PC-3 (cell line): ENCODE data around the gene LNX1. TPM values are rescaled to one million over a fixed set of nuclear protein-coding genes. Genes with fewer than 3 reads are reported as not detected.

Experiments
- ATAC-seq: fragments of 200-7000 bp; cut with Tn5 transposase; 2 replicates; pipeline ENCODE4 v1.9.1; 2020; ENCODE audit warnings: mild to moderate bottlenecking, moderate library complexity
- BruUV-seq: library from RNA; stranded (reverse); fragments of 400-500 nt; replicated peaks from 2 replicates; lab custom pipeline; 2021; lab: Mats Ljungman, UMichigan
- CTCF ChIA-PET: fragments of 300-600 bp; sonication (Branson Sonifier 250); formaldehyde crosslinking; loops from one replicate; lab custom pipeline; 2022; ENCODE audit warnings: antibody characterized with exemption; lab: Charles Lee
- POLR2A ChIA-PET: fragments of 300-600 bp; sonication (Branson Sonifier 250); formaldehyde crosslinking; loops from one replicate; lab custom pipeline; 2022; ENCODE audit warnings: antibody characterized with exemption; ENCODE audit not compliant: unreplicated experiment; lab: Charles Lee
- DNase-seq: peaks from one replicate; pipeline ENCODE4 v3.0.0-alpha.2; 2015
- H2AFZ ChIP-seq: fragments of 300-600 bp; sonication (generic); 2 replicates; pipeline ENCODE4 v1.6.0; 2016; ENCODE audit warnings: antibody characterized with exemption, low read length
- H3F3A ChIP-seq: fragments of 300-600 bp; sonication (generic); one replicate; pipeline ENCODE4 v1.6.0; 2017; ENCODE audit warnings: antibody characterized with exemption, low read length, control low read depth, mild to moderate bottlenecking; ENCODE audit not compliant: unreplicated experiment
- H3K27ac ChIP-seq: fragments of 300-600 bp; sonication (generic); 2 replicates; pipeline ENCODE4 v1.5.1; 2016; ENCODE audit warnings: mild to moderate bottlenecking, low read length
- H3K27me3 ChIP-seq: fragments of 300-600 bp; sonication (generic); 2 replicates; pipeline ENCODE4 v1.6.1; 2016; ENCODE audit warnings: low read length, mixed read lengths
- H3K36me3 ChIP-seq: fragments of 300-600 bp; sonication (generic); 2 replicates; pipeline ENCODE4 v1.6.1; 2016; ENCODE audit warnings: low read depth, mixed run types, low read length, mixed read lengths
- H3K4me1 ChIP-seq: fragments of 300-600 bp; sonication (generic); 2 replicates; pipeline ENCODE4 v1.5.1; 2016; ENCODE audit warnings: low read length; ENCODE audit not compliant: insufficient read depth
- H3K4me2 ChIP-seq: fragments of 300-600 bp; sonication (generic); 2 replicates; pipeline ENCODE4 v1.6.0; 2016; ENCODE audit warnings: low read length
- H3K4me3 ChIP-seq: fragments of 300-600 bp; sonication (generic); 2 replicates; pipeline ENCODE4 v1.5.1; 2016; ENCODE audit warnings: mild to moderate bottlenecking, low read length, mixed read lengths
- H3K79me2 ChIP-seq: fragments of 300-600 bp; sonication (generic); 2 replicates; pipeline ENCODE4 v1.6.1; 2017; ENCODE audit warnings: low read length, mixed read lengths
- H3K9ac ChIP-seq: fragments of 300-600 bp; sonication (generic); 2 replicates; pipeline ENCODE4 v1.6.0; 2016; ENCODE audit warnings: mild to moderate bottlenecking, low read length
- H3K9me2 ChIP-seq: fragments of 300-600 bp; sonication (generic); replicated peaks from 2 replicates; pipeline ENCODE4 v1.6.1; 2016; ENCODE audit warnings: mixed run types, low read length, mixed read lengths
- H3K9me3 ChIP-seq: fragments of 300-600 bp; sonication (generic); 2 replicates; pipeline ENCODE4 v1.6.1; 2016; ENCODE audit warnings: low read length, mixed read lengths
- H4K20me1 ChIP-seq: fragments of 300-600 bp; sonication (generic); 2 replicates; pipeline ENCODE4 v1.6.1; 2016; ENCODE audit warnings: low read length, mixed read lengths
- CTCF ChIP-seq: fragments of 300-600 bp; sonication (generic); conservative IDR thresholded peaks from 2 replicates; pipeline ENCODE4 v1.5.1; 2017; ENCODE audit warnings: antibody characterized with exemption, low read depth, mild to moderate bottlenecking, low read length
- EZH2 ChIP-seq: fragments of 300-600 bp; sonication (generic); IDR thresholded peaks from one replicate; pipeline ENCODE4 v1.6.1; 2017; ENCODE audit warnings: antibody characterized with exemption, mild to moderate bottlenecking, low read length; ENCODE audit not compliant: unreplicated experiment
- EZH2phosphoT487 ChIP-seq: fragments of 300-600 bp; sonication (generic); IDR thresholded peaks from 2 replicates; pipeline ENCODE4 v1.6.1; 2018; ENCODE audit warnings: mild to moderate bottlenecking, antibody characterized with exemption, low read length, borderline replicate concordance
- intact Hi-C: fragments of 100-400 bp; cut with micrococcal nuclease; formaldehyde crosslinking; loops from 2 replicates; pipeline ENCODE4 v1.9.0; 2023
- total RNA-seq: library from RNA; depleted of rRNA; stranded (reverse); fragments of >200 nt; gene quantifications from 2 replicates; pipeline ENCODE4 v1.2.3, GENCODE V29; 2014

LNX1 gene
- total RNA-seq, 1 experiment from 2014 or later: 2.8 TPM

DNA sequence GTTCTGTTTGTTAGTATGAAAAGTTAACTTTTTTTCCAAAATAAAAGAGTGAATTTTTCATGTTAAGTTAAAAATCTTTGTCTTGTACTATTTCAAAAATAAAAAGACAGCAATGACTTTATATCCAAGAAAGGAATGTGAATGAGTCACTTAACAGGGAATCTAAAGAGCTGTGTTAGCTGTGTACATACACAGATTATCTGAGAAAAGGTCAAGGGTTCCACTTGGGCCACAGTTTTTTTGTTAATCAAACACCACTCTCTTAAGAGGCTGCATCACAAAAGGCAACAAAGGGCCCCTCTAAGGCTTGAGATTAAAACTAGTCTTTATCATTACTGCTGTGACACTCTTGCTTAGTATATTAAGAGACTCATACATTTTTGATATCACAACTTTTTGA, 131.7 kb downstream of the LNX1 start:
- Histone ChIP-seq H3K9me3 (no peaks in the 10 kb centered on the region), H2AFZ (no peak overlapping the region), H3K9ac (no peak overlapping the region), H3K27ac (peak overlapping the region; percentile 12), H3K4me2 (peak overlapping the region; percentile 7), H3K9me2 (no peaks in the 10 kb centered on the region), H3F3A (no peaks in the 10 kb centered on the region), H4K20me1 (peaks cover 22% of the 10 kb centered on the region), H3K4me3 (no peak overlapping the region), H3K79me2 (peaks cover 14% of the 10 kb centered on the region), H3K27me3 (no peaks in the 10 kb centered on the region), H3K4me1 (peaks cover 57% of the 10 kb centered on the region), H3K36me3 (peaks cover 60% of the 10 kb centered on the region)
- CTCF ChIA-PET: no interaction called here
- TF ChIP-seq EZH2 (no peak), CTCF (no peak), EZH2phosphoT487 (no peak)
- POLR2A ChIA-PET: no interaction called here
- no TSS peak for BruUV-seq
- intact Hi-C loops: loop anchor here (5.0 to 10.0 kb wide), 3 partner anchors 82 to 775 kb away; partner anchors contain the start of gene FIP1L1
- DNase-seq (peak; percentile 64), ATAC-seq (peak; percentile 68)

GRCh38 chr4:53456178-53456577, 135.1 kb downstream of the LNX1 start:
- BruUV-seq: no TSS peak
- H3K9me2 ChIP-seq: no peaks in the 10 kb centered on the region

More at GRCh38 chr4:53456178-53456577, 135.1 kb downstream of the LNX1 start:
- peaks cover 56% of the 10 kb centered on the region for H3K36me3 ChIP-seq
- no peaks in the 10 kb centered on the region for H3K27me3 ChIP-seq
- peaks cover 22% of the 10 kb centered on the region for H4K20me1 ChIP-seq
- peaks cover 14% of the 10 kb centered on the region for H3K79me2 ChIP-seq
- intact Hi-C loops: loop anchor here (5.0 to 10.0 kb wide), 3 partner anchors 79 to 779 kb away; partner anchors contain the start of gene FIP1L1
- H2AFZ ChIP-seq: no peak overlapping the region
- peak overlapping the region; percentile 40 for H3K4me2 ChIP-seq
- DNase-seq: no peak
- no peak for ATAC-seq
- CTCF ChIA-PET: no interaction called here
- H3K4me3 ChIP-seq: no peak overlapping the region
- no peaks in the 10 kb centered on the region for H3F3A ChIP-seq
- H3K27ac ChIP-seq: peak overlapping the region; percentile 51
- no peaks in the 10 kb centered on the region for H3K9me3 ChIP-seq
- POLR2A ChIA-PET: interaction anchor here (0.6 kb wide), 1 partner anchor 187 kb away, joined by 4 read pairs; no protein-coding TSS in a partner anchor
- no peak overlapping the region for H3K9ac ChIP-seq
- H3K4me1 ChIP-seq: peaks cover 55% of the 10 kb centered on the region
- TF ChIP-seq EZH2phosphoT487 (no peak), CTCF (no peak), EZH2 (no peak)
